ENCODE data around the gene RBCK1. TPM values are rescaled to one million over a fixed set of nuclear protein-coding genes. Genes with fewer than 3 reads are reported as not detected.

Gene RBCK1
- total and polyA plus RNA-seq, 9 of the 15 experiments (the other 6 are each of a cell fraction or from before 2014, with no cell fraction given), result 5.9 to 59.3 (median 26.5) TPM

DNA sequence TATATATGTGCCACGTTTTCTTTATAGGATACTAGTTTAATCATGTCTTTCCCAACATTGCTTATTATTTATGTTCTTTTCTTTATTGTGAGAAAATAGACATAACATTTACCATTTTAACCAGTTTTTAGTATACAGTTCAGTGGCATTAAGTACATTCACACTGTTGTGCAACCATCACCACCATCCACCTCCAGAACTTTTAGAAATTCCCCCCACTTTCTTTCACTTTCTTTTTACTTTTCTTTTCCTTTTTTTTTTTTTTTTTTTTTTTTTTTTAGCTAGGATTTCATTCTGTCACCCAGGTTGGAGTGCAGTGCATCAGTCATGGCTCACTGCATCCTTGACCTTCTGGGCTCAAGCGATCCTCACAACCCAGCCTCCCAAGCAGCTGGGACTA is 18.5 kb downstream of the RBCK1 start:
- TF ChIP-seq BCL6 (CRISPR knock-in tag; IDR thresholded peaks at IDR 0.05) (no peak), ZNF12 (CRISPR knock-in tag; IDR thresholded peaks at IDR 0.05) (no peak), ZBTB33 (CRISPR knock-in tag; IDR thresholded peaks at IDR 0.05) (no peak), NFXL1 (CRISPR knock-in tag; IDR thresholded peaks at IDR 0.05) (no peak), FOXK1 (CRISPR knock-in tag; IDR thresholded peaks at IDR 0.05; ENCODE audit: borderline replicate concordance) (no peak), NCOA2 (IDR thresholded peaks at IDR 0.05; ENCODE audit: partially characterized antibody in 2 of 2) (no peak), ESRRB (CRISPR knock-in tag; IDR thresholded peaks at IDR 0.05; ENCODE audit: borderline replicate concordance) (no peak), ZNF57 (CRISPR knock-in tag; IDR thresholded peaks at IDR 0.05) (no peak)
- TF ChIP-seq, protein P1, sequence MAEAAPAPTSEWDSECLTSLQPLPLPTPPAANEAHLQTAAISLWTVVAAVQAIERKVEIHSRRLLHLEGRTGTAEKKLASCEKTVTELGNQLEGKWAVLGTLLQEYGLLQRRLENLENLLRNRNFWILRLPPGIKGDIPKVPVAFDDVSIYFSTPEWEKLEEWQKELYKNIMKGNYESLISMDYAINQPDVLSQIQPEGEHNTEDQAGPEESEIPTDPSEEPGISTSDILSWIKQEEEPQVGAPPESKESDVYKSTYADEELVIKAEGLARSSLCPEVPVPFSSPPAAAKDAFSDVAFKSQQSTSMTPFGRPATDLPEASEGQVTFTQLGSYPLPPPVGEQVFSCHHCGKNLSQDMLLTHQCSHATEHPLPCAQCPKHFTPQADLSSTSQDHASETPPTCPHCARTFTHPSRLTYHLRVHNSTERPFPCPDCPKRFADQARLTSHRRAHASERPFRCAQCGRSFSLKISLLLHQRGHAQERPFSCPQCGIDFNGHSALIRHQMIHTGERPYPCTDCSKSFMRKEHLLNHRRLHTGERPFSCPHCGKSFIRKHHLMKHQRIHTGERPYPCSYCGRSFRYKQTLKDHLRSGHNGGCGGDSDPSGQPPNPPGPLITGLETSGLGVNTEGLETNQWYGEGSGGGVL (CRISPR knock-in tag; IDR thresholded peaks at IDR 0.05), result no peak
- TF ChIP-seq, protein P2, sequence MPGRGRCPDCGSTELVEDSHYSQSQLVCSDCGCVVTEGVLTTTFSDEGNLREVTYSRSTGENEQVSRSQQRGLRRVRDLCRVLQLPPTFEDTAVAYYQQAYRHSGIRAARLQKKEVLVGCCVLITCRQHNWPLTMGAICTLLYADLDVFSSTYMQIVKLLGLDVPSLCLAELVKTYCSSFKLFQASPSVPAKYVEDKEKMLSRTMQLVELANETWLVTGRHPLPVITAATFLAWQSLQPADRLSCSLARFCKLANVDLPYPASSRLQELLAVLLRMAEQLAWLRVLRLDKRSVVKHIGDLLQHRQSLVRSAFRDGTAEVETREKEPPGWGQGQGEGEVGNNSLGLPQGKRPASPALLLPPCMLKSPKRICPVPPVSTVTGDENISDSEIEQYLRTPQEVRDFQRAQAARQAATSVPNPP (IDR thresholded peaks at IDR 0.05; ENCODE audit: borderline replicate concordance, insufficient read depth, insufficient read length), result no peak
- Histone ChIP-seq H2AFZ (ENCODE audit: low read depth, low read length) (no peak overlapping the region), H3K4me1 (replicated peaks in 1 of 2; ENCODE audit: control insufficient read depth in 2 of 2, insufficient read depth in 2 of 2, low read length in 2 of 2) (peaks cover 0 to 15% of the 10 kb centered on the region in 2 experiments; a peak in 2 of 5 replicates), H4K20me1 (replicated peaks; ENCODE audit: control insufficient read depth, insufficient read depth, low read length) (no peaks in the 10 kb centered on the region), H3K9ac (ENCODE audit: insufficient read depth in 1 of 2, low read depth in 2 of 2, low read length in 2 of 2) (no peak overlapping the region), H3K79me2 (ENCODE audit: control insufficient read depth, insufficient read depth, low read length) (no peaks in the 10 kb centered on the region), H3K4me3 (no peak overlapping the region), H3K4me2 (ENCODE audit: insufficient read depth, low read length) (no peak overlapping the region), H3K9me3 (replicated peaks; ENCODE audit: control insufficient read depth, insufficient read depth, low read depth, low read length) (no peaks in the 10 kb centered on the region), H3K9me1 (ENCODE audit: control insufficient read depth, insufficient read depth, low read length) (no peaks in the 10 kb centered on the region), H3K27ac (ENCODE audit: extremely low read depth, low read depth, low read length) (no peak overlapping the region), H3K36me3 (ENCODE audit: control insufficient read depth, insufficient read depth, low read length) (peaks cover 25% of the 10 kb centered on the region; the same call in 2 of the 3 replicates), H3K27me3 (ENCODE audit: control insufficient read depth in 2 of 2, insufficient read depth in 2 of 2, low read length in 2 of 2) (no peaks in the 10 kb centered on the region)
- no TSS peak for BruUV-seq (replicated peaks)
- in situ Hi-C loops (cut with MboI), result no loop called here
- ATAC-seq, result no peak
- ChIA-PET CTCF (ENCODE audit: low intra/inter-chr PET ratio) (interaction anchor here (0.6 kb wide), 1 partner anchor 52 kb away, joined by 4 read pairs; no protein-coding TSS in a partner anchor), POLR2A (interaction anchor here (0.6 to 1.3 kb wide), 4 partner anchors 10 to 133 kb away, joined by 3 to 4 read pairs (median 4); no protein-coding TSS in a partner anchor)
- intact Hi-C loops (cut with micrococcal nuclease), result no loop called here
- DNase-seq (ENCODE audit: extremely low read depth in 1 of 4, low spot score in 3 of 4), result no peak
- FAIRE-seq, result no peak
- 86% methylated on average over 2 of the region's 2 CpGs for WGBS (ENCODE audit: insufficient coverage, low coverage, missing lambda C conversion rate)
